K562 (cell line): ENCODE data around the gene CARD9. TPM values are rescaled to one million over a fixed set of nuclear protein-coding genes. Genes with fewer than 3 reads are reported as not detected.

Experiments used
- ATAC-seq: fragments of 200-7000 bp; cut with Tn5 transposase; 3 replicates; pipeline ENCODE4 v1.9.1; 2020; ENCODE audit warnings: moderate library complexity
- BruUV-seq: library from RNA; stranded (reverse); fragments of 400-500 nt; replicated peaks from 2 replicates; lab custom pipeline; 2021; lab: Mats Ljungman, UMichigan
- CTCF ChIA-PET: fragments of 300-600 bp; formaldehyde crosslinking; extraction: SDS; loops from one replicate; lab custom pipeline; 2021; ENCODE audit warnings: low intra/inter-chr PET ratio; lab: Yijun Ruan, JAX
- POLR2A ChIA-PET: fragments of 300-600, 350-650 bp; sonication (Branson Sonifier 250); formaldehyde crosslinking; extraction: SDS; loops from one replicate; lab custom pipeline; 2021; ENCODE audit warnings: antibody characterized with exemption, inconsistent platforms; lab: Yijun Ruan, JAX
- DNase-seq, 4 experiments: peaks; one replicate each; pipeline versions ENCODE4 v3.0.0 to v3.0.0-alpha.2; 2011 to 2018; ENCODE audit warnings: low spot score in 3 of 4, mixed read lengths in 3 of 4; ENCODE audit errors: extremely low read depth in 1 of 4
- FAIRE-seq: peaks from 2 replicates; lab custom pipeline; 2011; peaks lifted over from hg19 to GRCh38; lab: Jason Lieb, UNC
- H2AFZ ChIP-seq: 2 replicates; pipeline ENCODE4 v1.6.0; 2011; ENCODE audit warnings: low read depth, low read length, control low read depth, inconsistent platforms
- H3K27ac ChIP-seq: fragments of 200-600 bp; 3 replicates; pipeline ENCODE4 v1.8.0; 2011; ENCODE audit warnings: low read depth, mild to moderate bottlenecking, control low read depth, inconsistent platforms, low read length, moderate library complexity, mixed read lengths; ENCODE audit errors: extremely low read depth
- H3K27me3 ChIP-seq, 2 experiments: fragments of 300-600 bp in 1 of 2; 2 replicates in 1 of 2; 3 replicates in 1 of 2; pipeline versions ENCODE4 v1.6.0 to v1.8.0; 2011; ENCODE audit warnings: inconsistent platforms in 2 of 2, low read length in 2 of 2, mild to moderate bottlenecking in 1 of 2, mixed read lengths in 1 of 2, moderate library complexity in 1 of 2; ENCODE audit not compliant: control insufficient read depth in 2 of 2, insufficient read depth in 2 of 2
- H3K36me3 ChIP-seq: fragments of 300-600 bp; 3 replicates; pipeline ENCODE4 v1.8.0; 2011; ENCODE audit warnings: mild to moderate bottlenecking, low read length, inconsistent platforms; ENCODE audit not compliant: control insufficient read depth, insufficient read depth
- H3K4me1 ChIP-seq, 2 experiments: fragments of 200-600 bp in 1 of 2; replicated peaks in 1 of 2; 2 replicates in 1 of 2; 3 replicates in 1 of 2; pipeline versions ENCODE4 v1.5.1 to v1.8.0; 2011; ENCODE audit warnings: inconsistent platforms in 2 of 2, low read length in 2 of 2, mild to moderate bottlenecking in 1 of 2, mixed read lengths in 1 of 2, moderate library complexity in 1 of 2; ENCODE audit not compliant: control insufficient read depth in 2 of 2, insufficient read depth in 2 of 2
- H3K4me2 ChIP-seq: 2 replicates; pipeline ENCODE4 v1.6.1; 2011; ENCODE audit warnings: low read length, control low read depth, inconsistent platforms, mixed read lengths; ENCODE audit not compliant: insufficient read depth
- H3K4me3 ChIP-seq: fragments of 200-600 bp; sonication (generic), shearing (Covaris generic); 2 replicates; pipeline ENCODE4 v1.5.1; 2016; ENCODE audit warnings: control low read depth, inconsistent platforms
- H3K79me2 ChIP-seq: fragments of 200-600 bp; 3 replicates; pipeline ENCODE4 v1.8.0; 2011; ENCODE audit warnings: low read length, inconsistent platforms; ENCODE audit not compliant: control insufficient read depth, insufficient read depth
- H3K9ac ChIP-seq, 2 experiments: 2 replicates each; pipeline versions ENCODE4 v1.6.0 to v1.6.1; 2011; ENCODE audit warnings: low read depth in 2 of 2, low read length in 2 of 2, control low read depth in 1 of 2, inconsistent platforms in 1 of 2, mild to moderate bottlenecking in 1 of 2, mixed read lengths in 1 of 2; ENCODE audit not compliant: insufficient read depth in 1 of 2
- H3K9me1 ChIP-seq: one replicate; pipeline ENCODE4 v1.6.0; 2011; ENCODE audit warnings: inconsistent platforms, mild to moderate bottlenecking, low read length, moderate library complexity; ENCODE audit not compliant: control insufficient read depth, insufficient read depth
- H3K9me3 ChIP-seq: replicated peaks from 2 replicates; pipeline ENCODE4 v1.5.1; 2011; ENCODE audit warnings: low read depth, low read length, inconsistent platforms; ENCODE audit not compliant: control insufficient read depth, insufficient read depth
- H4K20me1 ChIP-seq: replicated peaks from 2 replicates; pipeline ENCODE4 v1.6.1; 2011; ENCODE audit warnings: low read length, inconsistent platforms, mixed read lengths; ENCODE audit not compliant: control insufficient read depth, insufficient read depth
- CHD4 ChIP-seq: fragments of 200-600 bp; sonication (generic); IDR thresholded peaks from 3 replicates; pipeline ENCODE4 v1.6.1; 2012; ENCODE audit warnings: low read depth, mild to moderate bottlenecking, mixed read lengths, low read length, inconsistent platforms; ENCODE audit not compliant: insufficient read depth, insufficient replicate concordance, poor library complexity, severe bottlenecking
- ESRRA ChIP-seq: fragments of 450-650 bp; IDR thresholded peaks from 2 replicates; pipeline ENCODE4 v1.6.1; 2014; ENCODE audit warnings: low read depth, mild to moderate bottlenecking, moderate library complexity, borderline replicate concordance
- ETV1 ChIP-seq: fragments of 450-650 bp; conservative IDR thresholded peaks from 2 replicates; pipeline ENCODE4 v1.6.1; 2016; ENCODE audit warnings: missing genetic modification characterization, control low read depth, low read depth, missing compliant biosample characterization
- FOXK1 ChIP-seq: sonication (generic); formaldehyde crosslinking; IDR thresholded peaks from 2 replicates; pipeline ENCODE4 v1.8.0; 2022; ENCODE audit warnings: missing genetic modification reagents, mild to moderate bottlenecking, borderline replicate concordance
- HNRNPLL ChIP-seq: fragments of 200-400 bp; formaldehyde crosslinking; IDR thresholded peaks from 2 replicates; pipeline ENCODE4 v1.6.1; 2017; ENCODE audit warnings: low read length, low read depth, mild to moderate bottlenecking; ENCODE audit not compliant: poor library complexity, severe bottlenecking
- NFIX ChIP-seq: fragments of 250-450 bp; sonication (Bioruptor Pico); IDR thresholded peaks from 2 replicates; pipeline ENCODE4 v1.4.0; 2020; ENCODE audit warnings: low read depth, mild to moderate bottlenecking, moderate library complexity
- SMARCA5 ChIP-seq: fragments of 450-650 bp; IDR thresholded peaks from 2 replicates; pipeline ENCODE4 v1.6.1; 2016
- WGBS: fragments of 100-300 bp; shearing (Covaris generic); methylation state at CpG from one replicate; pipeline ENCODE4 v1.1.6; 2016; ENCODE audit warnings: low coverage, mixed read lengths; ENCODE audit not compliant: insufficient coverage; ENCODE audit errors: missing lambda C conversion rate; 5-methylcytosine and 5-hydroxymethylcytosine counted together
- in situ Hi-C: fragments of 300-500 bp; cut with MboI; formaldehyde crosslinking; loops from 4 replicates; pipeline ENCODE4 v1.15.0; 2018; ENCODE audit warnings: inconsistent platforms, mixed read lengths
- intact Hi-C: fragments of 100-400 bp; cut with micrococcal nuclease; formaldehyde crosslinking; loops from 2 replicates; pipeline ENCODE4 v1.14.2; 2022
- polyA plus RNA-seq, 8 experiments: library from polyadenylated mRNA; depleted of rRNA in 4 of 8; stranded (reverse) in 5 of 8; unstranded in 3 of 8; fragments of >200 nt; fragmentation: Nextera tagmentation in 2 of 8; fragmentation: Illumina TruSeq in 1 of 8; extraction: Ambion mirVana in 2 of 8; extraction: Trizol in 1 of 8; gene quantifications; 2 replicates each; pipeline versions ENCODE4 v1.2.1 to v1.2.3, GENCODE V29; 2011 to 2014; ENCODE audit warnings: inconsistent platforms in 1 of 8, missing spikeins in 1 of 8
- total RNA-seq, 7 experiments: library from RNA; depleted of rRNA in 6 of 7; stranded (reverse); fragments of >200 nt in 6 of 7; fragmentation: Illumina TruSeq in 2 of 7; extraction: Trizol in 2 of 7; gene quantifications; 2 replicates each; pipeline versions ENCODE4 v1.2.1 to v1.2.3, GENCODE V29; 2011 to 2021; ENCODE audit warnings: low replicate concordance in 1 of 7

The CARD9 gene
- total and polyA plus RNA-seq, 9 of the 15 experiments (the other 6 are each of a cell fraction or from before 2014, with no cell fraction given), result 1.7 to 53.0 (median 9.7) TPM

GRCh38 chr9:136322756-136323330 lies 50.6 kb downstream of the CARD9 start (continued):
- TF ChIP-seq NFIX (CRISPR knock-in tag) (no peak), SMARCA5 (no peak), ETV1 (tag) (no peak), ESRRA (no peak), HNRNPLL (no peak)

- no TSS peak for BruUV-seq
- no peaks in the 10 kb centered on the region for H3K79me2 ChIP-seq
- peaks cover 0 to 60% of the 10 kb centered on the region in 2 experiments; a peak in 3 of 5 replicates for H3K4me1 ChIP-seq
- no peaks in the 10 kb centered on the region; the same call in 1 of the 2 replicates for H3K9me3 ChIP-seq
- ChIA-PET POLR2A (interaction anchor here (1.4 kb wide), 1 partner anchor 19 kb away, joined by 3 read pairs; no protein-coding TSS in a partner anchor), CTCF (no interaction called here)
- FAIRE-seq (no peak), DNase-seq (no peak), ATAC-seq (no peak)
- no peak overlapping the region for H3K4me3 ChIP-seq
- H2AFZ ChIP-seq, result no peak overlapping the region
- H3K9ac ChIP-seq, result no peak overlapping the region; a peak in 1 of 4 replicates
- 34% methylated on average over 19 of the region's 19 CpGs for WGBS
- in situ Hi-C loops, result no loop called here
- H4K20me1 ChIP-seq, result no peaks in the 10 kb centered on the region; the same call in none of the 2 replicates
- no peak overlapping the region for H3K4me2 ChIP-seq
- no peaks in the 10 kb centered on the region for H3K36me3 ChIP-seq
- intact Hi-C loops, result no loop called here
- no peak for TF ChIP-seq CHD4
- TF ChIP-seq FOXK1 (CRISPR knock-in tag), result peak; percentile 30; the same call in 1 of the 2 replicates
- H3K27me3 ChIP-seq, result peaks cover 19 to 49% of the 10 kb centered on the region in 2 experiments; a peak in 4 of 5 replicates
- H3K9me1 ChIP-seq, result no peaks in the 10 kb centered on the region
- no peak overlapping the region for H3K27ac ChIP-seq
These were observed 51.9 kb downstream of the CARD9 start for GRCh38 chr9:136321561-136321960.
